ENCODE data around the gene MSI2.

- TF ChIP-seq EZH2 (IDR thresholded peaks at IDR 0.05; ENCODE audit: insufficient read depth, poor library complexity, severe bottlenecking) (no peak), EZH2phosphoT487 (IDR thresholded peaks at IDR 0.05; ENCODE audit: insufficient read depth, low read depth) (no peak)
Observed at GRCh38 chr17:57341611-57342540, 85.6 kb downstream of the MSI2 start.

Data from GM23248 (cell line).